Activated naive CD8-positive, alpha-beta T cell treated with anti-CD3 and anti-CD28 coated beads, Interleukin-2, amount 10 ng/mL, durations not matched to agents 7 days and 5 days (primary cell): ENCODE measurements around the gene DBR1. TPM values are rescaled to one million over a fixed set of nuclear protein-coding genes. Genes with fewer than 3 reads are reported as not detected.
A peak's percentile ranks its signal among the peaks of the same experiment; 100 is the strongest.

Source experiments
- ATAC-seq: fragments of 150-1000 bp; cut with Tn5 transposase; one replicate; pipeline ENCODE4 v1.10.0; 2021; ENCODE audit warnings: low read depth, moderate library complexity
- POLR2A ChIA-PET: fragments of 350-600 bp; sonication (Branson Sonifier 250); formaldehyde crosslinking; loops from one replicate; lab custom pipeline; 2021; ENCODE audit warnings: antibody characterized with exemption; lab: Charles Lee
- DNase-seq: peaks from one replicate; pipeline ENCODE4 v3.0.0; 2021
- H3K27ac Mint-ChIP-seq: one replicate; pipeline ENCODE4 v1.8.0; 2022; ENCODE audit warnings: mild to moderate bottlenecking, mixed read lengths
- H3K27me3 Mint-ChIP-seq: one replicate; pipeline ENCODE4 v1.8.0; 2022; ENCODE audit warnings: mild to moderate bottlenecking, moderate library complexity, mixed read lengths
- H3K36me3 Mint-ChIP-seq: one replicate; pipeline ENCODE4 v1.8.0; 2021; ENCODE audit warnings: mild to moderate bottlenecking, mixed read lengths
- H3K4me1 Mint-ChIP-seq: one replicate; pipeline ENCODE4 v1.8.0; 2021; ENCODE audit warnings: mixed read lengths
- H3K4me3 Mint-ChIP-seq: one replicate; pipeline ENCODE4 v1.8.0; 2022; ENCODE audit warnings: mild to moderate bottlenecking, moderate library complexity, mixed read lengths
- H3K9me3 Mint-ChIP-seq: one replicate; pipeline ENCODE4 v1.8.0; 2021; ENCODE audit warnings: mixed read lengths
- total RNA-seq, 2 experiments: library from RNA; stranded (reverse); gene quantifications; one replicate each; pipeline ENCODE4 v1.2.3, GENCODE V29; 2021

The DBR1 gene
- total RNA-seq, 2 experiments from 2014 or later, result 22.6 to 25.7 TPM

DNA sequence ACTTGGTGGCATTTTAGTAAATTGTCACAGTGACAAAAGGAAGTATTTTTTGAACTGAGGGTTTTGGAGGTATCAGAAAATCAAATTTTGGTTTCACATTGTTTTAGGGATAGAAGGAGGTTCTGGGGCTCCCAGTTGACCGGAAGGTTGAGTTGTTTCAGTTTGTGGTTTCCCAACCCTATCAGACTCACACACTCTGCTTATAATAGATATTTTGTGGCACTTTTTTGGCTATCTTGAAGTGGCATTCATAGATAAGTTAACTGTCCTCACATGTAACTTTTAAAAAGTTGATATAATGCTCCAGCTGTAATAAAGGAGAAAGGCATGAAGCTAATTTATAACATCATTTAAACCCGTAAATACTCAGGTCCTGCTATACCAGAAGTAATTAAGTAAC is 25.1 kb upstream of the DBR1 start:
- Mint-ChIP-seq H3K9me3 (no peaks in the 10 kb centered on the region), H3K36me3 (peaks cover 15% of the 10 kb centered on the region), H3K27ac (no peak overlapping the region), H3K27me3 (no peaks in the 10 kb centered on the region), H3K4me3 (no peak overlapping the region), H3K4me1 (peaks cover 27% of the 10 kb centered on the region)
- POLR2A ChIA-PET, result no interaction called here
- ATAC-seq (no peak), DNase-seq (no peak)

DNA sequence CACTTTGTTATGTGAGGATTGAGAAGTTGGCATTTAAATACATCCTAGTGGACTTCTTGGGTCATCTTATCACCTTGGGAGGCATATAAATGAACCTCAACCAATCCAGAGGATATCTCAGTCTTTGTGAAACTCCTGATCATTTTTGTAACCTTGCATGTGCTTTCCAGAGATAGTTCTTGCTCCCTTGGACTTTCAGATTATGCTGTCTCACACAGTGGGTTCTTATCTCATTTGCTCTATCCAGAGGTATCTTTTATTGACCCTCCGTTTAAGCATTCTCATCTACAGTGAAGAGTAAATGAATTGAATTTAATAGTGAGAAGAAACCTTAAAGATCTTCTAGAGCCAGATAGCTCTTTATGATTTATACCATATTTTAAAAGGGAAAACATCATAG is 22.8 kb upstream of the DBR1 start:
- no peak overlapping the region for H3K27ac Mint-ChIP-seq
- no peak for DNase-seq
- POLR2A ChIA-PET, result no interaction called here
- no peaks in the 10 kb centered on the region for H3K9me3 Mint-ChIP-seq
- H3K36me3 Mint-ChIP-seq, result peaks cover 13% of the 10 kb centered on the region
- no peaks in the 10 kb centered on the region for H3K27me3 Mint-ChIP-seq
- no peak for ATAC-seq
- peaks cover 17% of the 10 kb centered on the region for H3K4me1 Mint-ChIP-seq
- no peak overlapping the region for H3K4me3 Mint-ChIP-seq

DNA sequence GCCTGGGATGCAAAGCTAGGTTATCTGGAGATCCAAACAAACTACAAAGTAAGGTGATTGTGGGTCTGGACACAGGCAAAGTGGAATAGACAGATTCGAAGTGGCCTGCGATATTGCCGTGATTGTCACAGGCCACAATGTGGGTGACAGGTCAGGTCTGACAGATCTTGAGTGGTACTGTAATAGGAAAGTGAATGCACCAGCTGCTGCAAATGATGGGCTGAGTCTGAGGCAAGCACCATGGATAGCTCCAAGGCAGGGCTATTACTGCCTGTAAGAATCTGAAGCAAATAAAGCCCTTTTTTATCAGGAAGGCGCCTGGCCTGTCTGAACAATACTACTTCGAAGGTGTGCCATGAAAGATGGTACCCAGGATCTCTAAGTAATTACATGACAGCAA is 22.3 kb upstream of the DBR1 start:
- no peak for ATAC-seq

DNA sequence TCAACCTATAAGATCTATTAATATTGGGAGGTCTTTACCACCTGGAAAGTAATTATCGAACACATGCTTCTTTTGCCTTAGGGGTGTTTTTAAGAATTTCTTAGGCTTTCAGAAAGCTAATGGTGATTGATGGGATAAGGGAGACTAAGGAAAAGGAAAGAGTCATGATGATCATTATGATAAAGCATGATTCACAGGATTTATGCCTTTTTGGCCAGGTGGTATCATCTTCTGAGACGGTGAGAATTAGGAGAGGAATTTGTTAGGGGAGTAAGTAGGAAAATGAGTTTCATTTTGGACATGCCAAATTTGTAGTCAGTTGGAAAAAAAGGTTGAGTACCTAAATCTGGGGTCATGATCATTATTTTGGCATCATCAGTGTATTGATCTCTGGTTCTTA is 21.3 kb upstream of the DBR1 start:
- Mint-ChIP-seq H3K9me3 (no peaks in the 10 kb centered on the region), H3K27me3 (no peaks in the 10 kb centered on the region), H3K4me1 (peaks cover 18% of the 10 kb centered on the region), H3K27ac (no peak overlapping the region), H3K4me3 (no peak overlapping the region), H3K36me3 (peaks cover 14% of the 10 kb centered on the region)
- POLR2A ChIA-PET, result no interaction called here
- no peak for DNase-seq
- ATAC-seq, result no peak

More for the DNA sequence above, 22.3 kb upstream of the DBR1 start:
- Mint-ChIP-seq H3K4me1 (peaks cover 17% of the 10 kb centered on the region), H3K9me3 (no peaks in the 10 kb centered on the region), H3K4me3 (no peak overlapping the region), H3K27me3 (no peaks in the 10 kb centered on the region), H3K36me3 (peaks cover 13% of the 10 kb centered on the region), H3K27ac (no peak overlapping the region)
- POLR2A ChIA-PET, result no interaction called here
- DNase-seq, result no peak

DNA sequence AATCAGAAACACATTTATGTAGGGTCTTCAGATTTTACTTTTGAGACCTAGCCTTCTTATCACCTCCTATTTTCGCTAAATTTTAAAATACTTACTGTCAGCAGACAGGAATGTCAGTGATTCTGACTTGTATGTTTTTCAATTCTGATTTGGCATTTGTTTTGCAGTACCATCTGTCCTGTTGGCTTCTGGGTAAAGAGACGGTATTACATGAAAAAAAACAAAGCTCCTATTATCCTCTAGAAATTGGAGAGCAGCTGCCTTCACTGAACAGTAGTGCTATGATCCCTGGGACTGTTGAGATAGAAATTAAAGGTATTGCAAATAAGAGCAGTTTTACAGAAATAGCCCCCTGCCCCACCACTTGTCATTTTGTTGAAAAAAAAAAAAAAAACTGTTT is 20.8 kb upstream of the DBR1 start:
- H3K27ac Mint-ChIP-seq, result no peak overlapping the region

DNA sequence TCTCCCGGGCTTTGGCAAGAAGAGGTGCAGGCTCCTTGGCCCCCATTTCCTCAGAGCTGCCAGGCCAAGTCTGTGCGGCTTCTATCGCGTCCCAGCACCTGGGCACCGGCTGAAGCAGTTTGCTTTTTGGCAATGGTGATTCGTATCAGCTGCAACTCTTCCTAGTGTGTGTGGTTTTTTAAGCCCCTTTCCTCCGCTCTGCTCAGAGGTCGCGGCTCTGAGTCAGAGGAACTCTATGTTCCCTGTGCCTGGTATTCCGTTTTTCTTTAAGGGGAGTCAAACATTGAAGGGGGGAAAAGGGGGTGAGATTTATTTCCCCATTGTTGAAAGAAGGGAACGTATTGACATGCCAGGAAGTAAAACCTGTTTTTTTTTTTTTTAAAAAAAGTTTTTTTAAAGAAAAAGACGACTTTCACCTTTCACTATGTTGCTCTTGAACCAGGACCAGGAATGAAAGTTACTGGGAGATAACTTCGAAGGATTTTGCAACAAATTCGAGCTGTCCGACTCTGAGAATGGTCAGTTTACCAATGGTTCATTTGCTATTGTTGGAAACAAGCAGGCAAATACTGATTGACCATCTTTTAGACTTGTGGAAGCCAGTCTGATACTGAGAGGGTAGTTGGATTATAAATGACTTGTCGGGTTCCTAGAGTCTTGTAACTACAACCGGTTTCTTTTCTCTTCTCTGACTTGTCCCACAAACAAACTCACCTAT is 13.5 kb upstream of the DBR1 start:
- Mint-ChIP-seq H3K36me3 (peaks cover 9% of the 10 kb centered on the region), H3K9me3 (no peaks in the 10 kb centered on the region), H3K27ac (peak overlapping the region; percentile 98), H3K4me1 (peaks cover 33% of the 10 kb centered on the region), H3K4me3 (peak overlapping the region; percentile 96), H3K27me3 (peaks cover 14% of the 10 kb centered on the region)
- ATAC-seq, result peak; percentile 17
- DNase-seq, result no peak
- POLR2A ChIA-PET, result interaction anchor here (0.7 to 2.2 kb wide), 4 partner anchors 13 to 1280 kb away, joined by 4 to 24 read pairs (median 10); partner anchors contain the start of genes DBR1, ESYT3 and NME9

More for the DNA sequence above, 20.8 kb upstream of the DBR1 start:
- ATAC-seq (no peak), DNase-seq (no peak)
- Mint-ChIP-seq H3K4me3 (no peak overlapping the region), H3K4me1 (peaks cover 21% of the 10 kb centered on the region), H3K27me3 (no peaks in the 10 kb centered on the region), H3K9me3 (no peaks in the 10 kb centered on the region), H3K36me3 (peaks cover 18% of the 10 kb centered on the region)
- POLR2A ChIA-PET, result no interaction called here

DNA sequence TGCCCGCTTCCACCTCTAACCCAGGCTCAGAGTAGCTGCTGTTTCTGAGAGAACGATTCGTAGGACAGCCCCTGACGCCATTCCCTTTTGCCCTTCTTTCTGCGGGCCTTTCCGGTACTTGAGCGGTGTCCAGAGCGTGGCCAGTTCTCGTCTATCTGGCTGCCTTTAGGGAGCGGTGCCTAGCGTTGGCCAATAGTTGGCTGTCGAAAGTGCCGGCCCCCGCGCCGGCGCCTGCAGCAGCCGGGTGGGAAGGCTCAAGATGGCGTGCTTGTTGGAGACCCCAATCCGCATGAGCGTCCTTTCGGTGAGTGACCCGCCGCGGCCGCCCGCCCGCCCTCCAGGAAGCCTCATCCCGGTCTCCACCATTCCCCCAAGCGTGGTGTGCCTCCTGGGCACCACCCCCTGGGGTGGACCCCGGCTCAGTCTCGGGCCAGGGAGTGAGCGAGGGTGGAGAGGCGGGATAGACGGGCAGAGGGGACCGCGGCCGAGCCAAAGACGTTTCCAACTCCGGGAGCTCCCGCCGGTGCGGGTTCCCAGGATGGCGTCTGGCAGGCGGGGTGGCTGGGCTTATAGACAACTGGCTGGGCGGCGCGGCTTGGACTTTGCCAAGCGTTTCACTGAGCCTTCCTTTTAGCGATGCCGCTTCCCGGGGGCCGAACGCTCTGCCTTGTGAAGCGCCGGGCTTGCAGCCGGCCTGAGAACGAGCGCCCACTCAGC is 12.7 kb upstream of the DBR1 start, which contains the start of gene ARMC8:
TSS of gene ARMC8 (plus strand) at position 6 of the 717 bp plus-strand sequence. CDS start at position 260, 254 bp downstream.
- DNase-seq (no peak), ATAC-seq (peak; percentile 94)
- H3K4me1 Mint-ChIP-seq, result peaks cover 33% of the 10 kb centered on the region
- peak within 1 kb of the TSS; percentile 98 for H3K27ac Mint-ChIP-seq
- H3K27me3 Mint-ChIP-seq, result peaks cover 17% of the 10 kb centered on the region
- POLR2A ChIA-PET, result interaction anchor here (0.6 to 2.2 kb wide), 9 partner anchors 12 to 1326 kb away, joined by 3 to 24 read pairs (median 4); partner anchors contain the start of genes DBR1, ESYT3 and NME9
- H3K4me3 Mint-ChIP-seq, result peak within 1 kb of the TSS; percentile 96
- H3K9me3 Mint-ChIP-seq, result no peaks in the 10 kb centered on the region
- H3K36me3 Mint-ChIP-seq, result peaks cover 9% of the 10 kb centered on the region

DNA sequence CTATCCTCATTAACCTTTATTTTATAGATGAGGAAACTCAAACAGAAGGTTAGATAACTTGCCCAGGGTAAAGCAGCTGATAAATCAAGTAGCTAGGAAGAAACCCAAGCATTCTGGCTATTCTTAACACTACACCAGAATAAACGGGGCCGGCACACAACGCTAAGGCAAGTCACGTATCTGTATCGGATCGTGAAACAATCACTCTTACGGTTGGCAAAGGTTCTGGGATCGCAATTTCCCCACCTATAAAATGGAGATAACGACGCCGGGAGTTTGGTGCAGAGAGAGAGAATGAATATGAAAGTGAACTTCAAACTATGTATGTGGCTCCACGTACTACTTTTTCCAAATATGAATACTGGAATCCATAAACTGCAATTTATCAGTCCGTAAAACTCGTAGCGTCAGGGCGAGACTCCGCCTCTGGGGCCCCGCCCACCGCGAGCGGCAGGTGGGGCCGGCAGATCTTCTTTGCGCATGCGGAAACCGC is 12.1 kb upstream of the DBR1 start:
- ATAC-seq (peak; percentile 44), DNase-seq (peak; percentile 91)
- peaks cover 18% of the 10 kb centered on the region for H3K27me3 Mint-ChIP-seq
- peaks cover 9% of the 10 kb centered on the region for H3K36me3 Mint-ChIP-seq
- H3K4me1 Mint-ChIP-seq, result peaks cover 33% of the 10 kb centered on the region
- H3K4me3 Mint-ChIP-seq, result peak overlapping the region; percentile 96
- peak overlapping the region; percentile 98 for H3K27ac Mint-ChIP-seq
- H3K9me3 Mint-ChIP-seq, result no peaks in the 10 kb centered on the region
- POLR2A ChIA-PET, result interaction anchor here (0.7 to 2.2 kb wide), 7 partner anchors 12 to 248 kb away, joined by 3 to 24 read pairs (median 4); partner anchors contain the start of genes DBR1, ESYT3 and NME9

DNA sequence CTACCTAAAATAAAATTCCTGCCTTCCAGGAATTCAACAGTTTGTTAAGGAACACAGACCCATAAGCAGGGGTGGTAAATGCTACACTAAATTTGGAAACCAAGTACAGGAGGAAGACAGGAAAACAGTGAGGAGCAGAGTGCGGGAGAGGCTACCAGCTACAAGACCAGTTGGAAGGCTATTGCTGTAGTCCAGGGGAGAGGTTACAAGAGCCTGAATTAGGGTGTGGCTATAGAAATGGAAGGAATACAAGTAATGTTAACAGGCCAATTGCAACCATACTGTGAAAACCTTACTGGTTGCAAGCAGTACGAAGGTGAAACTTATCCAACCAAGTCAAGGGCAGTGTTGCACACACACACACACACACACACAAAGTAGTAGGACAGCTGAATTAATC is 11.5 kb upstream of the DBR1 start:
- no peak for ATAC-seq
- H3K4me3 Mint-ChIP-seq, result peak overlapping the region; percentile 96
- peak overlapping the region; percentile 66 for H3K27ac Mint-ChIP-seq
- POLR2A ChIA-PET, result interaction anchor here (1.1 to 1.9 kb wide), 5 partner anchors 12 to 164 kb away, joined by 3 to 14 read pairs (median 4); partner anchors contain the start of genes DBR1 and NME9
- peaks cover 30% of the 10 kb centered on the region for H3K4me1 Mint-ChIP-seq
- no peaks in the 10 kb centered on the region for H3K9me3 Mint-ChIP-seq
- no peak for DNase-seq
- H3K36me3 Mint-ChIP-seq, result peaks cover 3% of the 10 kb centered on the region
- peaks cover 19% of the 10 kb centered on the region for H3K27me3 Mint-ChIP-seq

DNA sequence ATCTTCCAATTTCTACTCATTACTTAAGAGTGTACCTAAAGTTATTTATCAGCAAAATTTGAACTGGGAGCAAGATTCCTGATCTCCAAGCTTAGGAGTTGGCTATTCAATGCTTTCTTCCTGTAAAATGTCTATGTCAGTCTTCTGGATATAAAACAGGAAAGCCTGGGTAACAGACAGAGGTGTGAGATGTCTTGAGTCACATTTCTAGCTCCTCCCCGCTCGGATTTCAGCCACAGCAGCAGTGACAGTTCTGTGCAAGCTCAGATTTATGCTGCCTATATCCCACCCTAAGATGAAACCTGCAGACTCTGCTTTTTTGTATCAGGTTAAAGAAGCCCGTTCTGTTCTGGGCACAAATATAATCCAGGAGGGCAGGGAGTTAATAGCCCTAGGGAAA is 10.3 kb upstream of the DBR1 start:
- peaks cover 26% of the 10 kb centered on the region for H3K4me1 Mint-ChIP-seq
- H3K36me3 Mint-ChIP-seq, result no peaks in the 10 kb centered on the region
- H3K9me3 Mint-ChIP-seq, result no peaks in the 10 kb centered on the region
- H3K27ac Mint-ChIP-seq, result no peak overlapping the region
- ATAC-seq (no peak), DNase-seq (no peak)
- no peak overlapping the region for H3K4me3 Mint-ChIP-seq
- peaks cover 19% of the 10 kb centered on the region for H3K27me3 Mint-ChIP-seq
- POLR2A ChIA-PET, result interaction anchor here (1.4 kb wide), 1 partner anchor 10 kb away, joined by 6 read pairs; the partner anchor contains the start of gene DBR1

DNA sequence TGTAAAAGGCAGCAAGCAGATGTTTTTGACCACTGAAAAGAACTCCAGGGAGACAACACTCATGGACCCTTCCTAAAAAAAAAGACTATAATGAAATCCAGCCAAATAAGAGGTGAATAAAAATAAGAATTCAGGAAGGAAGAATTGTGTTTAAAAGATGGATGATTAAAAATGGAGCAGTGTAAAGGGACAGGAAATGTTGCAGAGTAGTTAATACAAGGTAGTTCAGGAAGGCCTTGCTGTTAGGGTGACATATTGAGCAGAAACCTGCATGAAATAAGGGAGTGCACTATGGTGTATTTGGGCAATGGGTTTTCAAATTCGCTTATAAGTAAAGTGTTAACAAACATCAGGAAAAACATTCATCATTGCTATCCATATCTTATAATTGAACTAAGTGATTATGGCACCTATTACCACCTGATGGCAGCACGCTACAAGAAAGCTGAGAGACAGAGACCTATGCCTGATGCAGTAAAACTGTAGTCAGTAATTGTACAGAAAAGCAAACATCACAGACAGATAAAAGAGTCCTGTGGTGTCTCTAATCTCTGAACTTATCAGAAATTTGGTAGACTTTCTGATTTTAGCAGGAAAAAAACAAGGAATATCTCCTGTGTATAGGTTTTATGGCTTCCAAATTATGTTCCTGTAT is 5.8 kb upstream of the DBR1 start:
- H3K4me3 Mint-ChIP-seq, result no peak overlapping the region
- POLR2A ChIA-PET, result no interaction called here

DNA sequence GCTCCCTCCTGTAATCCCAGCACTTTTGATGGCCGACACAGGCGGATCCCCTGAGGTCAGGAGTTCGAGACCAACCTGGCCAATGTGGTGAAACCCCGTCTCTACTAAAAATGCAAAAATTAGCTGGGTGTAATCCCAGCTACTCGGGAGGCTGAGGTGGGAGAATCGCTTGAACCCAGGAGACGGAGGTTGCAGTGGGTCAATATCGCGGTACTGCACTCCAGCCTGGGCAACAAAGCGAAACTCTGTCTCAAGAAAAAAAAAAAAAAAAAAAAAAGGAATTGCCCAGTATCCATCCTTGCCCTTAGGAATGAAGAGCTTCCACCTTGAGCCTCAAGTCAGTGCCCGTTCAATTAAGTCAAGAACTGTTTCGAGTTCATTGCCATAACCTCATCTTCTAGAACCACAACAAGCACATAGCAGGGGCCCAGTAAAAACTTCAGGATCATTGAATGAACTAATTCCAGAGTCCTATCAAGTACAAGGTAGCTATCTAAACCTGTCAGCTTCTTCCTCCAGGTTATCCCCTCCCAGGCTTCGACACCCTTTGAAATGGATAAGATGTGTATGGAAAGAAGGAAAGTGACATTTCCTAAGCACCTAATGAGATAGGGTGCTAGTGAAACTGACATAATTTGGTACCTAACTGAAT is 826 bp downstream of the DBR1 start:
- no peaks in the 10 kb centered on the region for H3K9me3 Mint-ChIP-seq
- ATAC-seq, result no peak
- POLR2A ChIA-PET, result interaction anchor here (0.6 to 3.3 kb wide), 6 partner anchors 12 to 420 kb away, joined by 3 to 24 read pairs (median 4); partner anchors contain the start of genes ARMC8 and CEP70
- peaks cover 11% of the 10 kb centered on the region for H3K36me3 Mint-ChIP-seq
- H3K27me3 Mint-ChIP-seq, result no peaks in the 10 kb centered on the region
- DNase-seq, result no peak
- peak overlapping the region; percentile 93 for H3K27ac Mint-ChIP-seq
- H3K4me3 Mint-ChIP-seq, result peak overlapping the region; percentile 93
- peaks cover 25% of the 10 kb centered on the region for H3K4me1 Mint-ChIP-seq

More for the DNA sequence above, 5.8 kb upstream of the DBR1 start:
- Mint-ChIP-seq H3K4me1 (peaks cover 4% of the 10 kb centered on the region), H3K36me3 (no peaks in the 10 kb centered on the region), H3K27me3 (peaks cover 19% of the 10 kb centered on the region), H3K27ac (no peak overlapping the region), H3K9me3 (no peaks in the 10 kb centered on the region)
- no peak for DNase-seq
- ATAC-seq, result peak; percentile 91
